Erythroblast (primary cell): Measurements from ENCODE around the gene JMJD4.

Source experiments
- GATA1 ChIP-seq: IDR thresholded peaks from 2 replicates; pipeline ENCODE4 v1.6.1; 2011; ENCODE audit warnings: low read depth, mild to moderate bottlenecking, control low read depth, low read length, moderate library complexity
- POLR2A ChIP-seq: IDR thresholded peaks from 2 replicates; pipeline ENCODE4 v1.6.1; 2011; ENCODE audit warnings: mild to moderate bottlenecking, low read length

- TF ChIP-seq POLR2A (no peak), GATA1 (no peak)
Observed at GRCh38 chr1:227754958-227755357, 19.9 kb upstream of the JMJD4 start.
